Chondrocyte (in vitro differentiated cells): Measurements from ENCODE around the gene APC2. TPM values are rescaled to one million over a fixed set of nuclear protein-coding genes. Genes with fewer than 3 reads are reported as not detected.

Experiments used
- DNase-seq: peaks from one replicate; pipeline ENCODE4 v3.0.0; 2021; ENCODE audit warnings: mixed read lengths, low spot score
- H3K27ac Mint-ChIP-seq: one replicate; pipeline ENCODE4 v1.8.0; 2021; ENCODE audit warnings: mild to moderate bottlenecking, moderate library complexity, mixed read lengths; ENCODE audit not compliant: unreplicated experiment
- H3K27me3 Mint-ChIP-seq: 2 replicates; pipeline ENCODE4 v1.8.0; 2021; ENCODE audit warnings: low read depth, mixed read lengths
- H3K36me3 Mint-ChIP-seq: 2 replicates; pipeline ENCODE4 v1.8.0; 2021; ENCODE audit warnings: low read depth, mixed read lengths
- H3K4me1 Mint-ChIP-seq: 2 replicates; pipeline ENCODE4 v1.8.0; 2021; ENCODE audit warnings: low read depth, mild to moderate bottlenecking, mixed read lengths
- H3K4me3 Mint-ChIP-seq: one replicate; pipeline ENCODE4 v1.8.0; 2021; ENCODE audit warnings: mild to moderate bottlenecking, moderate library complexity, mixed read lengths; ENCODE audit not compliant: unreplicated experiment
- H3K9me3 Mint-ChIP-seq: 2 replicates; pipeline ENCODE4 v1.8.0; 2021; ENCODE audit warnings: low read depth, mixed read lengths
- total RNA-seq: library from RNA; stranded (reverse); gene quantifications from 3 replicates; pipeline ENCODE4 v1.2.1, GENCODE V29; 2021
- TF ChIP-seq, protein P1 (sequence below): fragments of 200-600 bp; sonication (generic); IDR thresholded peaks from 2 replicates; pipeline ENCODE4 v1.5.0; 2021; ENCODE audit warnings: antibody characterized with exemption, mild to moderate bottlenecking, moderate library complexity

APC2 gene
- total RNA-seq, 1 donor from 2014 or later, result 3.9 TPM

DNA sequence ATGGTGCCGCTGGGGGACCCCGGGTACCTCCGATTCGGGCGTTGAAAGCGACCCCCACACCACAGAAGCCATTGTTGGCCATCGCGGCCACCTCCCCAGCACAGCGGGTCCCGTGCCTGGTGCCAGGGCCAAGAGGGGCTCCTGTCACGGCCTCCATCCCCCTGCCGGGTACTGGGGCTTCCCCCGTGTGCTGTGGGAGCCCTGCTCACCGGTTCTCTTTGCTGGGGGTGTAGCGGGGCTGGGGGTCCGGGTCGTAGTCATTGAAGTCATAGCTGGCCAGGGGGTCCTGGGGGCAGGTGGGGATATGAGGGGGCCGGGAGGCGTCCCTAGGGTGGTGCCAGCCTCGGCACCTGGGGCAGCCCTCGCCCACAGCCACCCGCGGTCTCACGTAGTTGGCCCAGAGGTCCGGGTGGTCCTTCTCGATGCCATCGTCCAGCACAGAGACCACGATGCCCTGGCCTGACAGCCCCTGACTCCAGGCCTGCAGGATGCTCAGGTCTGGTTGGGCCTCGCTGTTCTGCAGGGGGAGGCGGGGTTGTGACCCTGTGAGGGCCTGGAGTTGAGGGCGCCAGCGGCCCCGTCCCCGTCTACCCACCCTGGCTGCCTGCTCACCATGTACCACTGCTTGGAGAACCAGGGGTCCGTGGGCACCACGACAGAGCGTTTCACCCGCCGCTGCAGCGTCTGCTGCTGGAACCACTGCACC lies 37.8 kb downstream of the APC2 start:
- TF ChIP-seq, protein P1, sequence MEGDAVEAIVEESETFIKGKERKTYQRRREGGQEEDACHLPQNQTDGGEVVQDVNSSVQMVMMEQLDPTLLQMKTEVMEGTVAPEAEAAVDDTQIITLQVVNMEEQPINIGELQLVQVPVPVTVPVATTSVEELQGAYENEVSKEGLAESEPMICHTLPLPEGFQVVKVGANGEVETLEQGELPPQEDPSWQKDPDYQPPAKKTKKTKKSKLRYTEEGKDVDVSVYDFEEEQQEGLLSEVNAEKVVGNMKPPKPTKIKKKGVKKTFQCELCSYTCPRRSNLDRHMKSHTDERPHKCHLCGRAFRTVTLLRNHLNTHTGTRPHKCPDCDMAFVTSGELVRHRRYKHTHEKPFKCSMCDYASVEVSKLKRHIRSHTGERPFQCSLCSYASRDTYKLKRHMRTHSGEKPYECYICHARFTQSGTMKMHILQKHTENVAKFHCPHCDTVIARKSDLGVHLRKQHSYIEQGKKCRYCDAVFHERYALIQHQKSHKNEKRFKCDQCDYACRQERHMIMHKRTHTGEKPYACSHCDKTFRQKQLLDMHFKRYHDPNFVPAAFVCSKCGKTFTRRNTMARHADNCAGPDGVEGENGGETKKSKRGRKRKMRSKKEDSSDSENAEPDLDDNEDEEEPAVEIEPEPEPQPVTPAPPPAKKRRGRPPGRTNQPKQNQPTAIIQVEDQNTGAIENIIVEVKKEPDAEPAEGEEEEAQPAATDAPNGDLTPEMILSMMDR, result no peak
- H3K4me3 Mint-ChIP-seq, result no peak overlapping the region
- H3K36me3 Mint-ChIP-seq, result no peaks in the 10 kb centered on the region
- peaks cover 4% of the 10 kb centered on the region for H3K27me3 Mint-ChIP-seq
- no peaks in the 10 kb centered on the region for H3K4me1 Mint-ChIP-seq
- H3K27ac Mint-ChIP-seq, result no peak overlapping the region
- no peaks in the 10 kb centered on the region for H3K9me3 Mint-ChIP-seq
- DNase-seq, result peak; percentile 86

DNA sequence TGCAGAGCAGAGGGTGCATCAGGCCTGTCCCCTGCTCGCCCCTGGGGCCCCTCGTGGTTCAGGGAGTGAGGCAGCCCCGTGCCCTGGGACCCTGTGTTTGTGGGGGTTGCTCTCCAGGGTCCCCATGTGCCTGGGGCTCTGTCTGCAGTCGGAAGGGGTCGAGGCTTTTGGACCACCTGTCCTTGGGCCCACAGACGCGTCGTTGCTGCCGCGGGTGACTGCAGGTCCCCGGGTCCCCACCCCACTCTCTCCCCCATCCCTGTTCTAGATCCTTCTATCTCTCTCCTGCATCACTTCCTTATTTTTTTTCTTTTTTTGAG lies 38.3 kb downstream of the APC2 start:
- no peak overlapping the region for H3K27ac Mint-ChIP-seq
- no peaks in the 10 kb centered on the region for H3K36me3 Mint-ChIP-seq
- no peak for DNase-seq
- peaks cover 4% of the 10 kb centered on the region for H3K27me3 Mint-ChIP-seq
- H3K4me1 Mint-ChIP-seq, result no peaks in the 10 kb centered on the region
- no peak overlapping the region for H3K4me3 Mint-ChIP-seq
- TF ChIP-seq, protein P1, result no peak
- no peaks in the 10 kb centered on the region for H3K9me3 Mint-ChIP-seq

DNA sequence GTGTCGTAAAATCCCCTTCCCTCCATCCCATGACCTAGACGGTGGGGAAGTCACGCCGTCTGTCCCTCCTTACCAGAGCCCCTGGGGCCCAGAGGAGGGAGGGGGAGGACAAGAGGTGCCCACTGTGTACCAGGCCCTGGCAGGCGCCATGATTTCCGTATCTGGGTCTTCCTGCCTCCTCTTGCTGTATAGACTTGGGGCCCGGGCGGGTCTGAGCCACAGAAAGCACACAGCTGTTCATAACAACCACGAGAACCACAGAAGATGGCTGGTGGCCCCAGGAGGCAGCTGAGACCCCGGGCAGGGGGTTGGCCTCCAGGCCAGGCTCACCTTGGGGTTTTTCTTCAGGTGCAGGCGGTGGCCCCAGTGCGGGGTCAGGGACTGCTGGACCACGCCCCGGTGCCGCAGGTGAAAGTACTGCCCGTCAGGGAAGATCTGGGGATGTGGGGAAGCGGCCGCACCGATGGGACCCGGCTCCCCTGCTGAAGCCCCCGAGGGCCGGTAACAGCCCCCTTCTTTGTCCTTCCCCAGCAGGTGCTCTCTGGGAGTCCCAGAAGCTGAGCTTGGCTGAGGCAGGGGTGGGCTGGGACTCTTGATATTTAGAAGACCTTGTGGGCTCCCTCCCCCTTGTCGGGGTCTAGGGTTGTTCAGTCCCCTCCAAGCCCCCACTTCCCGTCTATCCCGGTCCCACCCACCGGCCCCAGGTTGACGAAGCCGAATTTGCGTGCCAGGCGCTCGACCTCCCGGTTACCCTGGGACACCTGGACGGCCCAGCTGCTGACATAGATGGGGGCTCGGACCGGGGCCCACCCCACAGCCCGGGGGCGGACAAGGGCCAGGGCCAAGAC lies 39.8 kb downstream of the APC2 start:
- H3K9me3 Mint-ChIP-seq, result no peaks in the 10 kb centered on the region
- no peaks in the 10 kb centered on the region for H3K36me3 Mint-ChIP-seq
- no peaks in the 10 kb centered on the region for H3K4me1 Mint-ChIP-seq
- H3K27ac Mint-ChIP-seq, result no peak overlapping the region
- H3K4me3 Mint-ChIP-seq, result peak overlapping the region; percentile 86
- peak; percentile 92 for DNase-seq
- TF ChIP-seq, protein P1, result no peak
- peaks cover 4% of the 10 kb centered on the region for H3K27me3 Mint-ChIP-seq

DNA sequence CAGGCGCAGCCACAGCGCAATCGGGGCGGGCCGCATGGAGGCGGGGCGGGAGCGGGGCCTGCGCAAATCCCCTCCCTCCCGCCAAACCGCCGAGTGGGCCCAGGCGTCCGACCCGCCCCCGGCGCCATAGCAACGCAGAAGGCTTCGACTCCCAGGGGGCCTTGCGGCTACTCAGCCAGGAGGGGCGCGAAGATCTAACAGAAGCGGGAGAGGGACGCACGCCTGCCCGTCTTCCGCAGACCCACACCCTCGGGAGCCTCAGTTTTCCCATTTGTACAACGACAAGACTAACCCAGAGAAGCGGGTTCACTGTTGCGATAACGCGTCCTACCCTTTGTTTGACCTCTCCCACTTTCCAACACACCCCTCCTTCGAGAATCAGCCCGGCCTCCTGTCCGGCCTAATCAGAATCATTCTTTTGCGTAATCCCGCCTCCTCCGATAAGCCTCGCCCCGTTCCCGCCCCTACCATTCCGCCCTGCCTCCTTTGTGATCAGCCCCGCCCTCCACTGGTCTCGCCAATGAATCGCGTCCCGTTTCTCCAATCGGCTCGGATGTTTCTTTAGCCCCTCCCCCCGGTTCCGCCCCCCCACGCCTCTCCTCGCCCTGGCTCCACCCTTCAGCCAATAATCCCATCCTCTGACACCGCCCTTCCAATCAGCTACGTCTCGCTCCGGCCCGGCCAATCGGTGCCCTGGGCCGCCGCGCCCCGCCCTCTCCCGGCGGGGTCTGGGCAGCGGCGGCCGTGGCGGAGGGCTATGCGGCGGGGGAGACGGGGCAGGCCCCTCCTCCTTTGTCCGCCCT lies 40.6 kb downstream of the APC2 start, which contains the start of gene PCSK4:
TSS of gene PCSK4 (minus strand) at position 40 of the 803 bp plus-strand sequence. CDS start at position 36, 4 bp downstream.
- Mint-ChIP-seq H3K4me3 (peak within 1 kb of the TSS; percentile 86), H3K27ac (peak within 1 kb of the TSS; percentile 86), H3K9me3 (no peaks in the 10 kb centered on the region), H3K36me3 (no peaks in the 10 kb centered on the region), H3K27me3 (peaks cover 4% of the 10 kb centered on the region), H3K4me1 (no peaks in the 10 kb centered on the region)
- peak; percentile 99 for DNase-seq
- TF ChIP-seq, protein P1, result no peak
